HG03060 (cell line): ENCODE measurements around the gene DDX39A.
A peak's percentile ranks its signal among the peaks of the same experiment; 100 is the strongest.
"Not testable (repeated sequence)": the region's sequence is repeated elsewhere in the genome, so short reads cannot be mapped to it uniquely, and the experiment has no call there.

ENCODE experiments used
- ATAC-seq: cut with Tn5 transposase; IDR thresholded peaks from one replicate; pipeline ENCODE4 v1.9.1; 2021; ENCODE audit warnings: low read depth, moderate number of reproducible peaks; ENCODE audit not compliant: unreplicated experiment

The DDX39A gene

GRCh38 chr19:14369399-14370168 lies 49.6 kb downstream of the DDX39A start:
- no peak for ATAC-seq

GRCh38 chr19:14368011-14368513 lies 51.1 kb downstream of the DDX39A start:
- ATAC-seq = no peak

GRCh38 chr19:14367016-14367415 lies 52.1 kb downstream of the DDX39A start:
- ATAC-seq = no peak

- peak; percentile 34 for ATAC-seq
Observed at GRCh38 chr19:14366529-14366928, 52.6 kb downstream of the DDX39A start.

- ATAC-seq = not testable (repeated sequence)
Observed at GRCh38 chr19:14364098-14364443, 55.1 kb downstream of the DDX39A start.

GRCh38 chr19:14363183-14364097 lies 55.7 kb downstream of the DDX39A start:
- ATAC-seq = no peak

- ATAC-seq = no peak
Observed at GRCh38 chr19:14361824-14362223, 57.3 kb downstream of the DDX39A start.
